Activated CD4-positive, alpha-beta T cell treated with anti-CD3 and anti-CD28 coated beads for 4 hours (primary cell): ENCODE results near the gene ST3GAL4.
"Not testable (repeated sequence)": the region's sequence is repeated elsewhere in the genome, so short reads cannot be mapped to it uniquely, and the experiment has no call there.

Source experiments
- DNase-seq, 2 donors: peaks; one replicate each; pipeline ENCODE4 v3.0.0-alpha.2; 2020

Gene ST3GAL4

DNA sequence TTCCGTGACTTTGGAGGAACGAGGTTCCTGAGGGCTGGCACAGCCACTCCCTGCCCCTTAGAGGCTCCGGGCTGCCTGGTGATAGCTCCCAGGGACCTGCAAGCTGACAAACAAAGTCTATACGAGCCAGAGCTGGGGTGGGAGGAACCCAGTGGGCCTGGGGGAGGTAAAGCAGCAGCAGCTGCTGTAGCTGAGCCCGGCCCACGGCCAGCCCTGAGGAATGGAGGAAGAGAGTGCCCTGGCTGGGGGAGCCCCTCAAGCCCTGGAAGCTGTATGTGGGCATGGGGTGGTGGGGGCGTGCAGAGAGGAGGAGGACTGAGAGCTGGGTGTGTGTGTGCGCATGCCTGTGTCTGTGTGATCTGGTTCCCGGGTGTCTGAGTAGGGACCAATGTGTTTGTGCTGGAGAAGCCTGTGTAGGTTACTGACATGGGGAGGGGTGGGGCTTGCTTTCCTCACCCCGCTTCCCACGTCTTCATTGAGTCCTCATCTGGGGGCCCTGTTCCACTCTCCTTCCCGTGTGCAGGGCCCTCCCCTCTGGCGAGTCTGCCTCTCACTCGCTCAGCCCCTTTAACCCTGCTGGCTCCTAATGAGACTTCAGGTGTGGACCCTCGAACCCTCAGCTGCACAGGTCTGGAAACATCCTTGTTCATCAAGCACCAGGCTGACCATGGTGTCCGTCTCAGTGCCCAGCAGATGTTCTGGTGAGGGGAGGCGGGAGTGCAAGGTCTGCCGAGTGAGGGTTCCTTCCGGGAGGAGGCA, 10.8 kb downstream of the ST3GAL4 start:
- DNase-seq = no peak

DNA sequence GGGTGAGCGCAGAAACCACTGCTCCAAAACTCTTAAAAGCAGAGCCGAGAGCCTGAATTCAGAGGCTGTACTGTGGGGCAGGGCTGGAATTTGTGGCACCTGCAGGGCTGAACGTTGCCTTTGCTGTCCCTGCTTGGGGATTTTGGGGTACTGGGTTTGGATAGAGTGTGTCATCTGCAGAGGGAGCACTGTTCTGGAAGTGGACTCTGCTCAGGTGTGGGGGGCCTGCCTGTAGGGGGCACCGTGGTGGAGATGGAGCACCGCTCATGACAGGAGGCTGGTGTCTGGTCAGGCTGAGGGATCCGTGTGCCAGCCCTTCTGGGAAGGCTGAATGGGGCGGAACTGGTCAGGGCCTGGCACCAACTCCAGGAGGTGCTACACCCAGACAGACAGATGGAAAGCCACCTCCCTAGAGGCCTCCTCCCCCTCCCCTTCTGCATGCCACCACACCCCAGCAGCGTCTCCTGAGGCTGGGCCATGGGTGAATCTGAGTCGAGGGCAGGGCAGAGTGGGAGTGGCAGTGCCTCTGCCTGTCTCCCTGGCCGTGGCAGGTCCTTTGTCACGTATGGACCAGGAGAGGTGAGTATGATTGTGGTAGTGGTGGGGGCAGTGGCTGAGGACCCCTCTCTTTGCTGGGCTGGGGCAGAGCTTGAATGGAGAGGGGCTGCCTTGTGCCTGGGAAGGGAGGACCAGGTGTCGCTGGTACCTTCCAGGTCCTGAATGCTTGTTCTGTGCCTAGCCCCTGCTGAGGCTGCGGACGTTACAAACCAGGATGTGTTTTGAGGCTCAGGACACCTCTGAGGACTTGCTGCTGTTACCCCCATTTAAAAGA, 11.6 kb downstream of the ST3GAL4 start:
- not testable (repeated sequence) for DNase-seq

GRCh38 chr11:126367806-126368205, 12.3 kb downstream of the ST3GAL4 start:
- DNase-seq = not testable (repeated sequence)

- DNase-seq = not testable (repeated sequence)
Observed at GRCh38 chr11:126368336-126369119, 13.0 kb downstream of the ST3GAL4 start.

DNA sequence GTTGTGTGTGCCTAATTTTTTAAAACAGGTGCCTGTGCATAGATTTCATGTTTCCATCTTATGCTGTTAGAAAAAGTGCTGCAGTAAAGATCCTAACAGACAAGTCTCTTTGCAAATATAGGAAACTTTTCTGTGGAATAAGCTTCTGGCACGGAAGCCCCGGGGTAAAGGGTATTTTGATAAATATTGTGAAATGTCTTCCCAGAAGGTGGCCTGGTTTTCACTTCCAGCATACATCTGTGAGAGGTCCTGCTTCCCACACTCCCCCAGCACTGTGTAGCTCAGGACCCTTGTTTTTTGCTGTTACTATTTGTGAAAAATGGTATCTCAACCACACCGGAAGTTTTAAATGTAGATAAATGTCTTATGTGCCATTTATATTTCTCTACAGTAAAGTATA, 14.5 kb downstream of the ST3GAL4 start:
- no peak for DNase-seq

DNA sequence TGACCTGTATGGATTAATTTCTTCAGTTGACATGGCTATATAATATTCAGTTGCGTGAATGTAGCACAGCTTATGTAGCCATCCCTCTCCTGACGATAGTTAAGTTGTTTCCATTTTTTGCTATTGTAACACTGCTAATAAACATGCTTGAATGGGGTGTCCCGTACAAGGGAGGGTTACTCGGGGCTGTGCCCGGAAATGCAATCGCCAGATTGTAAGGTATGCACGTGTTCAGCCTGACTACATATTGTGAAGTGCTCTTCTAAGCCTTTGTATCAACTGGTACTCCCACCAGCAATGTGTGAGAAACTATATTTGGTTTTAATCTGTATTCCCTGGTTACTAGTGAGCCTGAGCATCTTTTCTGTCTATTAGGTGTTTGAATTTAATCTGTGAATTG, 16.1 kb downstream of the ST3GAL4 start:
- DNase-seq = no peak

GRCh38 chr11:126373389-126374066, 18.0 kb downstream of the ST3GAL4 start:
- DNase-seq = not testable (repeated sequence)

DNA sequence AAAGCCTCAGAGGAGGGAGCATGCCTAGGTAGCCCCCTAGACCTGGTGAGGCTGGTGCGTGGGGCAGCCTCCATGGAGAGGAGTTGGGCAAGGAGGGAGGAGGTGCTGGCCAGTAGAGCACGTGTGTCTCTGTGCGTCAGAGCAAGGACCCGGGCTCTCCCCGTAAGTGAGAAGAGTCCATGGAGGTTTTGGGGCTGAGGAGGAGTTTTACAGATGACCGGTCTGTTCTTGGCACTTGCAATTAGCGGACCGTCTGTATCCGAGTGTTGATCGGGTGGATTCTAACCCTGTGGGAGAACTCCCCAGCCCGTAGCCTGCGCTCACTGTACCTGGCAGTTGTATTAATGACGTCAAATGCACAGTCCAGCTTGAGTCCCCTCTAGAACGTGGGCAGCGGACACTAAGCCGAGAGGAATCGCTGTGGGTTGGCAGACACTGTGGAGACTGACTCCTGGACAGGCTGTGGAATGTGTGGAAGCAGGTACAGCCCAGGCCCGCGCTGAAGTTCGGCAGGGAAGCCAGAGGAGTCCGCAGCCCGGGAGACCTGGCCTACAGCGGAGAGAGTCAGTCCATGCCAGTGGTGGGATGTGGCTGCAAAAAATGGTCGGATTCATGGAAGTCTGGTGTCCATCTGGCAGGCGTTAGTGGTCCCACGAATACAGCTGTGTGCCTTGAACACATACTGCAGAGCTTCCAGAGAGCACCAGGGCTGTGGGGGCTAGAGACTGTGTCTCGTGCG, 19.2 kb downstream of the ST3GAL4 start:
- not testable (repeated sequence) for DNase-seq

GRCh38 chr11:126375726-126376125, 20.2 kb downstream of the ST3GAL4 start:
- no peak for DNase-seq

GRCh38 chr11:126378763-126379162, 23.3 kb downstream of the ST3GAL4 start:
- no peak for DNase-seq

DNA sequence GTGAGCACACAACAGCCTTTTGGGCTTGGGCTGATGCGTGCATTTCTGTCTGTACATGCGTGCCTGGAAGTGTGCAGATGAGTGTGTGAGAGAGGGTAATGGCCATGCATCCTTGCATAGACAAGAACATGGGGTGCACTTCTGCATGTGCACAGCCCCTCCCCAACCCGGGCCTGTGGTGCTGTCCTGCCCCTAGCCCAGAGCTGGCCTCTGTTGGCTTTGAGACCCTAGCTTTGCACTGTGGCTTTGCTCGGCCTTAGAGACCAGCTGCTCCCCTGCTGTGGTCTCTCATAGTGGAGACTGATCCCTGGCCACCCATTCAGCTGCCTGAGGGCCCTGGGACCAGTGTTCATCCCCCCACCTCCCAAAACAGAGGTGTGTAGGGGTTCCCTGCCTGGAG, 25.4 kb downstream of the ST3GAL4 start:
- no peak for DNase-seq

- DNase-seq = not testable (repeated sequence)
Observed at GRCh38 chr11:126381960-126382359, 26.5 kb downstream of the ST3GAL4 start.

DNA sequence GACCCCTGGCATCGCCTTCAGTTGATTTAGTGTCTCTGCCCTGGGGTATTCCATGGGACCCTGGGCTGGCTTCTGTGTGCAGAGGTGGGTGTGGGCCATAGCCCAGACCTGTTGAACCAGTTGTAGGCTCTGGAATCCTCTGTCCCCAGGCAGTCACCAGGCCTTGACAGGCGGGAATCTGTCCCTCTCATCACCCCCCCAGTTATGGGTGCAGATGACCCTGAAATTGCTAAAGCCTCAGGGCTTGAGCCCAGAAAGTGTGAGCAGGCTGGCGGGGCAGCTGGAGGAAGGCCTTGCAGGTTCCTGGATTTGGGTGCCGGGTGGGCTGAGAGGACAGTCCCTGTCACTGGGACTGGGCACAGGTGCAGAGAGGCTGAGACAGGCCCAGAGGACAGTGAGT, 27.2 kb downstream of the ST3GAL4 start:
- not testable (repeated sequence) for DNase-seq

- DNase-seq = no peak
Observed at GRCh38 chr11:126383339-126384335, 28.2 kb downstream of the ST3GAL4 start.

DNA sequence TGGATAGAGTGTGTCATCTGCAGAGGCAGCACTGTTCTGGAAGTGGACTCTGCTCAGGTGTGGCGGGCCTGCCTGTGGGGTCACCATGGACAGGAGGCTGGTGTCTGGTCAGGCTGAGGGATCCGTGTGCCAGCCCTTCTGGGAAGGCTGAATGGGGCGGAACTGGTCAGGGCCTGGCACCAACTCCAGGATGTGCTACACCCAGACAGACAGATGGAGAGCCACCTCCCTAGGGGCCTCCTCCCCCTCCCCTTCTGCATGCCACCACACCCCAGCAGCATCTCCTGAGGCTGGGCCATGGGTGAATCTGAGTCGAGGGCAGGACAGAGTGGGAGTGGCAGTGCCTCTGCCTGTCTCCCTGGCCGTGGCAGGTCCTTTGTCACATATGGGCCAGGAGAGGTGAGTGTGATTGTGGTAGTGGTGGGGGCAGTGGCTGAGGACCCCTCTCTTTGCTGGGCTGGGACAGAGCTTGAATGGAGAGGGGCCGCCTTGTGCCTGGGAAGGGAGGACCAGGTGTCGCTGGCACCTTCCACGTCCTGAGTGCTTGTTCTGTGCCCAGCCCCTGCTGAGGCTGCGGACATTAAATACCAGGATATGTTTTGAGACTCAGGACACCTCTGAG, 29.1 kb downstream of the ST3GAL4 start:
- DNase-seq = no peak

GRCh38 chr11:126385991-126386728, 30.7 kb downstream of the ST3GAL4 start:
- DNase-seq = no peak

DNA sequence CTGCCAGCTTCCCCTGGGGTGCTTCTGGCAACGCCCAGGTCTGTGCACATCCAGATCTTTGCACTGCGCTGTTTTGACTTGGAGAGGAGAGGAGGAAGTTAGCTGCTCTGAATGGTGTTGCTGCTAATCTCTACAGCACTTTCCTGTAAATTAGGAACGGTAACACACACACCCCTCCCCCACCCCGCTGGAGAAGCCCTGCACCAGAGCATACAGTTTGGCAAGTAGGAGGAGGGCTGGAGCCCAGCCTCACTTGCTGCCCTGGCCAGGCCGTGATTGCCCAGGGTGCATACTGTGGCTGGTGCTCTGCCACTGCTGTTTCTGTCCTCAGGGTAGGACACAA, 31.2 kb downstream of the ST3GAL4 start:
- not testable (repeated sequence) for DNase-seq

DNA sequence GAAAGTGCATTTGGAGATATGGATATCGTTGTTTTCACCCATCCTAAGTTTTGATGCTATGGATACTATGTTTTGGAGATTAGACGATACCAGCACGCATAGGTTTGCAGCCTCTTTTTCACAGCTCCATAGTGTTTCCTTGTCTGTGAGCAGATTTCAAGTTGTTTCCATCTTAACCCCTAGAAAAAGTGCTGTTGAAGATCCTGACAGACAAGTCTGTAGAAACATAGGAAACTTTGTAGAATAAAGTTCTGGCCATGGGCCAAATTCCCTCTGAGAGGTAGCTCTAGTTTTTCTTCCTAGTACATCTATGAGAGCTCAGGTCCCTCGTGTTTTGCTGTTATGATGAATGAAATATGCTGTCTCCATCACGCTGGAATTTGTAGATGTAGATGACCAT, 32.4 kb downstream of the ST3GAL4 start:
- no peak for DNase-seq

DNA sequence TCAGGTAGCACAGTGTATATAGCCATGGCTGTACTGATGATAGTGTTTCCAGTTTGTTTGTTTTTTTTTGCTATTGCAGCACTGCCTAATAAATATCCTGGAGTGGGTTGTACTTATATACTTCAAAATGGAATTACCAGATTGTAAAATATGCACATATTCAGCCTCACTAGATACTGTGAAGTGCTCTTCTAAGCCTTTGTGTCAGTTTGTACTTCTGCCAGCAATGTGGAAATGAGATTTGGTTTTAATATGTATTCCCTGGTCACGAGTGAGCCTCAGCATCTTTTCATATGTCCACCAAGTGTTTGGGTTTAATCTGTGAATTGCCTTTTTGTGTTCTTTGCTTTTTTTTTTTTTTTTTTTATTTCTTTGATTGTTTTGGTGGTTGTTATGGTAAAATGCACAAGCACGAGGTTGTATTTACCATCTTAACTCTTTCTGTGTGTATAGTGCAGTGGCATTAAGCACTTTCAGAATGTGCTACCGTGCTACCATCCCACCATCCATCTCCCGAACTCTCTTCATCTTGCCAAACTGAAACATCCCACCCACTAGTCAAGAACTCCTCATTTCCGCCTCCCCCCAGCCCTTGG, 34.9 kb downstream of the ST3GAL4 start:
- DNase-seq = no peak
